HepG2 (cell line): ENCODE data around the gene RIMBP2. TPM values are rescaled to one million over a fixed set of nuclear protein-coding genes. Genes with fewer than 3 reads are reported as not detected.

ENCODE experiments used
- ATAC-seq: fragments of 200-7000 bp; cut with Tn5 transposase; 3 replicates; pipeline ENCODE4 v1.9.1; 2020; ENCODE audit warnings: mild to moderate bottlenecking, moderate library complexity
- BruUV-seq: library from RNA; stranded (reverse); fragments of 400-500 nt; replicated peaks from 2 replicates; lab custom pipeline; 2021; lab: Mats Ljungman, UMichigan
- CTCF ChIA-PET: fragments of 300-600 bp; formaldehyde crosslinking; extraction: SDS; loops from one replicate; lab custom pipeline; 2021; ENCODE audit warnings: low total read pairs, inconsistent platforms, low intra/inter-chr PET ratio; lab: Yijun Ruan, JAX
- POLR2A ChIA-PET: fragments of 350-600 bp; sonication (Branson Sonifier 250); formaldehyde crosslinking; loops from one replicate; lab custom pipeline; 2020; ENCODE audit warnings: antibody characterized with exemption, inconsistent platforms; lab: Yijun Ruan, JAX
- DNase-seq: peaks from one replicate; pipeline ENCODE4 v3.0.0-alpha.2; 2015; ENCODE audit warnings: low spot score
- FAIRE-seq: peaks from 3 replicates; lab custom pipeline; 2011; peaks lifted over from hg19 to GRCh38; lab: Jason Lieb, UNC
- H2AFZ ChIP-seq: one replicate; pipeline ENCODE4 v1.6.1; 2011; ENCODE audit warnings: low read length, inconsistent platforms
- H3K27ac ChIP-seq: fragments of 300-600 bp; 3 replicates; pipeline ENCODE4 v1.8.0; 2011; ENCODE audit warnings: mixed run types, mild to moderate bottlenecking, mixed read lengths, low read length, inconsistent platforms; ENCODE audit not compliant: insufficient read depth; ENCODE audit errors: extremely low read length
- H3K27me3 ChIP-seq, 2 experiments: fragments of 200-600 bp in 1 of 2; 2 replicates in 1 of 2; 3 replicates in 1 of 2; pipeline versions ENCODE4 v1.6.0 to v1.8.0; 2011; ENCODE audit warnings: low read length in 2 of 2, mild to moderate bottlenecking in 2 of 2, moderate library complexity in 2 of 2, inconsistent platforms in 1 of 2; ENCODE audit not compliant: insufficient read depth in 2 of 2, control insufficient read depth in 1 of 2
- H3K36me3 ChIP-seq, 2 experiments: fragments of 200-600 bp in 1 of 2; replicated peaks in 1 of 2; 2 replicates in 1 of 2; 3 replicates in 1 of 2; pipeline versions ENCODE4 v1.5.1 to v1.8.0; 2011; ENCODE audit warnings: low read length in 2 of 2, inconsistent platforms in 1 of 2; ENCODE audit not compliant: insufficient read depth in 2 of 2, control insufficient read depth in 1 of 2
- H3K4me1 ChIP-seq: 2 replicates; pipeline ENCODE4 v1.5.1; 2012; ENCODE audit warnings: low read length, inconsistent platforms; ENCODE audit not compliant: insufficient read depth
- H3K4me2 ChIP-seq: 2 replicates; pipeline ENCODE4 v1.6.0; 2011; ENCODE audit warnings: low read depth, low read length, inconsistent platforms
- H3K4me3 ChIP-seq, 3 experiments: fragments of 200-600 bp in 1 of 3; sonication (generic), shearing (Covaris generic) in 1 of 3; replicated peaks in 1 of 3; 2 replicates each; pipeline ENCODE4 v1.5.1; 2011 to 2016; ENCODE audit warnings: low read length in 3 of 3, inconsistent platforms in 2 of 3, low read depth in 2 of 3, mild to moderate bottlenecking in 2 of 3, control low read depth in 1 of 3, mixed read lengths in 1 of 3; ENCODE audit not compliant: insufficient read depth in 1 of 3
- H3K79me2 ChIP-seq: one replicate; pipeline ENCODE4 v1.6.1; 2011; ENCODE audit warnings: low read length, inconsistent platforms; ENCODE audit not compliant: insufficient read depth
- H3K9ac ChIP-seq: 2 replicates; pipeline ENCODE4 v1.6.0; 2011; ENCODE audit warnings: mild to moderate bottlenecking, low read depth, low read length, inconsistent platforms; ENCODE audit not compliant: insufficient read depth
- H3K9me3 ChIP-seq: 2 replicates; pipeline ENCODE4 v1.5.1; 2012; ENCODE audit warnings: mild to moderate bottlenecking, low read length
- H4K20me1 ChIP-seq: 2 replicates; pipeline ENCODE4 v1.6.0; 2011; ENCODE audit warnings: inconsistent platforms, mild to moderate bottlenecking, low read length, moderate library complexity; ENCODE audit not compliant: insufficient read depth
- CHD2 ChIP-seq: IDR thresholded peaks from 2 replicates; pipeline ENCODE4 v1.6.1; 2011; ENCODE audit warnings: low read depth, low read length, improper control_type of control experiment
- ESRRA ChIP-seq: sonication (generic); formaldehyde crosslinking; IDR thresholded peaks from 2 replicates; pipeline ENCODE4 v1.5.1; 2020; ENCODE audit warnings: mild to moderate bottlenecking, low read depth, missing genetic modification reagents
- ETV5 ChIP-seq: IDR thresholded peaks from 2 replicates; pipeline ENCODE4 v1.6.1; 2018; ENCODE audit warnings: missing biosample characterization, missing genetic modification reagents, inconsistent platforms, borderline replicate concordance
- JDP2 ChIP-seq: sonication (generic); formaldehyde crosslinking; IDR thresholded peaks from 2 replicates; pipeline ENCODE4 v1.8.1; 2022; ENCODE audit warnings: missing genetic modification reagents, borderline replicate concordance
- MAZ ChIP-seq, 2 experiments: sonication (generic) in 1 of 2; formaldehyde crosslinking in 1 of 2; IDR thresholded peaks; 2 replicates each; pipeline versions ENCODE4 v1.5.0 to v1.6.1; 2012 to 2020; ENCODE audit warnings: low read depth in 2 of 2, mild to moderate bottlenecking in 2 of 2, borderline replicate concordance in 1 of 2, improper control_type of control experiment in 1 of 2, low read length in 1 of 2, missing genetic modification reagents in 1 of 2, moderate library complexity in 1 of 2
- MED8 ChIP-seq: sonication (generic); formaldehyde crosslinking; IDR thresholded peaks from 2 replicates; pipeline ENCODE4 v1.8.1; 2023; ENCODE audit warnings: mild to moderate bottlenecking, missing genetic modification reagents; ENCODE audit not compliant: insufficient replicate concordance
- SP4 ChIP-seq: sonication (generic); formaldehyde crosslinking; IDR thresholded peaks from 2 replicates; pipeline ENCODE4 v1.8.1; 2023; ENCODE audit warnings: mild to moderate bottlenecking, missing genetic modification reagents
- SRSF9 ChIP-seq: fragments of 200-400 bp; formaldehyde crosslinking; IDR thresholded peaks from 2 replicates; pipeline ENCODE4 v1.6.1; 2018; ENCODE audit warnings: borderline replicate concordance, mild to moderate bottlenecking, low read depth, low read length; ENCODE audit not compliant: insufficient read depth, poor library complexity, severe bottlenecking
- ZNF367 ChIP-seq: sonication (generic); formaldehyde crosslinking; IDR thresholded peaks from 2 replicates; pipeline ENCODE4 v1.4.0; 2020; ENCODE audit warnings: missing genetic modification reagents, borderline replicate concordance
- ZNF446 ChIP-seq: sonication (generic); formaldehyde crosslinking; IDR thresholded peaks from 2 replicates; pipeline ENCODE4 v1.5.0; 2020; ENCODE audit warnings: mild to moderate bottlenecking, missing genetic modification reagents
- ZNF572 ChIP-seq: sonication (generic); formaldehyde crosslinking; IDR thresholded peaks from 2 replicates; pipeline ENCODE4 v1.5.1; 2020; ENCODE audit warnings: mild to moderate bottlenecking, missing genetic modification reagents
- ZNF660 ChIP-seq: sonication (generic); formaldehyde crosslinking; IDR thresholded peaks from 2 replicates; pipeline ENCODE4 v1.5.1; 2020; ENCODE audit warnings: mild to moderate bottlenecking, low read depth, missing genetic modification reagents, borderline replicate concordance
- WGBS: methylation state at CpG from one replicate; pipeline ENCODE4 v1.1.6; 2017; ENCODE audit warnings: low lambda C conversion rate; 5-methylcytosine and 5-hydroxymethylcytosine counted together
- in situ Hi-C: cut with HindIII; loops from 2 replicates; pipeline ENCODE4 v1.10.0; 2017; ENCODE audit warnings: low pct_unique_long_range_greater_than_20kb; ENCODE audit not compliant: extremely low pct_ligation_motif_present
- intact Hi-C: fragments of 100-400 bp; cut with micrococcal nuclease; formaldehyde crosslinking; loops from one replicate; pipeline ENCODE4 v1.10.0; 2022; ENCODE audit not compliant: unreplicated experiment
- polyA plus RNA-seq, 8 experiments: library from polyadenylated mRNA; depleted of rRNA in 3 of 8; stranded (reverse) in 7 of 8; unstranded in 1 of 8; fragments of >200 nt; fragmentation: Illumina TruSeq in 4 of 8; extraction: Trizol in 4 of 8; gene quantifications; 2 replicates each; pipeline versions ENCODE4 v1.2.1 to v1.2.3, GENCODE V29; 2011 to 2016; ENCODE audit warnings: low read depth in 4 of 8, missing spikeins in 1 of 8, mixed read lengths in 1 of 8; ENCODE audit not compliant: insufficient read depth in 1 of 8
- total RNA-seq, 5 experiments: library from RNA; depleted of rRNA; stranded (reverse); fragments of >200 nt; fragmentation: Illumina TruSeq; extraction: Trizol; gene quantifications; 2 replicates each; pipeline ENCODE4 v1.2.3, GENCODE V29; 2016; ENCODE audit warnings: low read depth in 1 of 5
- TF ChIP-seq, protein P1 (sequence below): sonication (generic); formaldehyde crosslinking; IDR thresholded peaks from 2 replicates; pipeline ENCODE4 v1.8.0; 2023; ENCODE audit warnings: mild to moderate bottlenecking, missing genetic modification reagents
- TF ChIP-seq, protein P2 (sequence below): sonication (generic); formaldehyde crosslinking; IDR thresholded peaks from 2 replicates; pipeline ENCODE4 v1.4.0; 2020; ENCODE audit warnings: missing genetic modification reagents
- TF ChIP-seq, protein P3 (sequence below): sonication (generic); formaldehyde crosslinking; IDR thresholded peaks from 2 replicates; pipeline ENCODE4 v1.9.0; 2021; ENCODE audit warnings: mild to moderate bottlenecking, missing genetic modification reagents

Gene RIMBP2
- total and polyA plus RNA-seq, 2 of the 13 experiments (the other 11 are each of a cell fraction or from before 2014, with no cell fraction given), result 0.03 TPM; not detected in 1

GRCh38 chr12:130644566-130644965 lies 71.5 kb downstream of the RIMBP2 start:
- no peak overlapping the region for H3K27ac ChIP-seq
- BruUV-seq, result no TSS peak
- H3K9me3 ChIP-seq, result no peaks in the 10 kb centered on the region
- in situ Hi-C loops (no loop called here), intact Hi-C loops (no loop called here)
- H3K9ac ChIP-seq, result no peak overlapping the region
- H3K4me1 ChIP-seq, result no peaks in the 10 kb centered on the region
- ATAC-seq (no peak), FAIRE-seq (no peak), DNase-seq (no peak)
- WGBS, result 39% methylated on average over 7 of the region's 13 CpGs
- H2AFZ ChIP-seq, result no peak overlapping the region
- H3K36me3 ChIP-seq, result no peaks in the 10 kb centered on the region
- CTCF ChIA-PET, result no interaction called here
- H3K79me2 ChIP-seq, result no peaks in the 10 kb centered on the region
- POLR2A ChIA-PET, result no interaction called here
- 0 out of 2 replicates have a peak, but pooled peaks cover 4% of the 10 kb centered on the region for H4K20me1 ChIP-seq
- H3K4me2 ChIP-seq, result no peak overlapping the region
- peaks cover 4 to 68% of the 10 kb centered on the region in 2 experiments; a peak in 4 of 5 replicates for H3K27me3 ChIP-seq
- no peak overlapping the region for H3K4me3 ChIP-seq
- TF ChIP-seq CHD2, result no peak
- TF ChIP-seq, protein P1, sequence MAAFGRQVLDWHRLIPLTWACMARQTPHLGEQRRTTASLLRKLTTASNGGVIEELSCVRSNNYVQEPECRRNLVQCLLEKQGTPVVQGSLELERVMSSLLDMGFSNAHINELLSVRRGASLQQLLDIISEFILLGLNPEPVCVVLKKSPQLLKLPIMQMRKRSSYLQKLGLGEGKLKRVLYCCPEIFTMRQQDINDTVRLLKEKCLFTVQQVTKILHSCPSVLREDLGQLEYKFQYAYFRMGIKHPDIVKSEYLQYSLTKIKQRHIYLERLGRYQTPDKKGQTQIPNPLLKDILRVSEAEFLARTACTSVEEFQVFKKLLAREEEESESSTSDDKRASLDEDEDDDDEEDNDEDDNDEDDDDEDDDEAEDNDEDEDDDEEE (CRISPR knock-in tag), result no peak
- no peak for TF ChIP-seq ZNF367
- TF ChIP-seq JDP2, result no peak
- TF ChIP-seq ZNF660 (CRISPR knock-in tag), result no peak
- TF ChIP-seq, protein P2, sequence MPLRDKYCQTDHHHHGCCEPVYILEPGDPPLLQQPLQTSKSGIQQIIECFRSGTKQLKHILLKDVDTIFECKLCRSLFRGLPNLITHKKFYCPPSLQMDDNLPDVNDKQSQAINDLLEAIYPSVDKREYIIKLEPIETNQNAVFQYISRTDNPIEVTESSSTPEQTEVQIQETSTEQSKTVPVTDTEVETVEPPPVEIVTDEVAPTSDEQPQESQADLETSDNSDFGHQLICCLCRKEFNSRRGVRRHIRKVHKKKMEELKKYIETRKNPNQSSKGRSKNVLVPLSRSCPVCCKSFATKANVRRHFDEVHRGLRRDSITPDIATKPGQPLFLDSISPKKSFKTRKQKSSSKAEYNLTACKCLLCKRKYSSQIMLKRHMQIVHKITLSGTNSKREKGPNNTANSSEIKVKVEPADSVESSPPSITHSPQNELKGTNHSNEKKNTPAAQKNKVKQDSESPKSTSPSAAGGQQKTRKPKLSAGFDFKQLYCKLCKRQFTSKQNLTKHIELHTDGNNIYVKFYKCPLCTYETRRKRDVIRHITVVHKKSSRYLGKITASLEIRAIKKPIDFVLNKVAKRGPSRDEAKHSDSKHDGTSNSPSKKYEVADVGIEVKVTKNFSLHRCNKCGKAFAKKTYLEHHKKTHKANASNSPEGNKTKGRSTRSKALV (CRISPR knock-in tag), result no peak
- no peak for TF ChIP-seq ETV5 (CRISPR knock-in tag)
- TF ChIP-seq MED8, result no peak
- no peak for TF ChIP-seq ZNF446 (CRISPR knock-in tag)
- TF ChIP-seq SP4 (CRISPR knock-in tag), result no peak
- TF ChIP-seq ZNF572 (CRISPR knock-in tag), result no peak
- TF ChIP-seq, protein P3, sequence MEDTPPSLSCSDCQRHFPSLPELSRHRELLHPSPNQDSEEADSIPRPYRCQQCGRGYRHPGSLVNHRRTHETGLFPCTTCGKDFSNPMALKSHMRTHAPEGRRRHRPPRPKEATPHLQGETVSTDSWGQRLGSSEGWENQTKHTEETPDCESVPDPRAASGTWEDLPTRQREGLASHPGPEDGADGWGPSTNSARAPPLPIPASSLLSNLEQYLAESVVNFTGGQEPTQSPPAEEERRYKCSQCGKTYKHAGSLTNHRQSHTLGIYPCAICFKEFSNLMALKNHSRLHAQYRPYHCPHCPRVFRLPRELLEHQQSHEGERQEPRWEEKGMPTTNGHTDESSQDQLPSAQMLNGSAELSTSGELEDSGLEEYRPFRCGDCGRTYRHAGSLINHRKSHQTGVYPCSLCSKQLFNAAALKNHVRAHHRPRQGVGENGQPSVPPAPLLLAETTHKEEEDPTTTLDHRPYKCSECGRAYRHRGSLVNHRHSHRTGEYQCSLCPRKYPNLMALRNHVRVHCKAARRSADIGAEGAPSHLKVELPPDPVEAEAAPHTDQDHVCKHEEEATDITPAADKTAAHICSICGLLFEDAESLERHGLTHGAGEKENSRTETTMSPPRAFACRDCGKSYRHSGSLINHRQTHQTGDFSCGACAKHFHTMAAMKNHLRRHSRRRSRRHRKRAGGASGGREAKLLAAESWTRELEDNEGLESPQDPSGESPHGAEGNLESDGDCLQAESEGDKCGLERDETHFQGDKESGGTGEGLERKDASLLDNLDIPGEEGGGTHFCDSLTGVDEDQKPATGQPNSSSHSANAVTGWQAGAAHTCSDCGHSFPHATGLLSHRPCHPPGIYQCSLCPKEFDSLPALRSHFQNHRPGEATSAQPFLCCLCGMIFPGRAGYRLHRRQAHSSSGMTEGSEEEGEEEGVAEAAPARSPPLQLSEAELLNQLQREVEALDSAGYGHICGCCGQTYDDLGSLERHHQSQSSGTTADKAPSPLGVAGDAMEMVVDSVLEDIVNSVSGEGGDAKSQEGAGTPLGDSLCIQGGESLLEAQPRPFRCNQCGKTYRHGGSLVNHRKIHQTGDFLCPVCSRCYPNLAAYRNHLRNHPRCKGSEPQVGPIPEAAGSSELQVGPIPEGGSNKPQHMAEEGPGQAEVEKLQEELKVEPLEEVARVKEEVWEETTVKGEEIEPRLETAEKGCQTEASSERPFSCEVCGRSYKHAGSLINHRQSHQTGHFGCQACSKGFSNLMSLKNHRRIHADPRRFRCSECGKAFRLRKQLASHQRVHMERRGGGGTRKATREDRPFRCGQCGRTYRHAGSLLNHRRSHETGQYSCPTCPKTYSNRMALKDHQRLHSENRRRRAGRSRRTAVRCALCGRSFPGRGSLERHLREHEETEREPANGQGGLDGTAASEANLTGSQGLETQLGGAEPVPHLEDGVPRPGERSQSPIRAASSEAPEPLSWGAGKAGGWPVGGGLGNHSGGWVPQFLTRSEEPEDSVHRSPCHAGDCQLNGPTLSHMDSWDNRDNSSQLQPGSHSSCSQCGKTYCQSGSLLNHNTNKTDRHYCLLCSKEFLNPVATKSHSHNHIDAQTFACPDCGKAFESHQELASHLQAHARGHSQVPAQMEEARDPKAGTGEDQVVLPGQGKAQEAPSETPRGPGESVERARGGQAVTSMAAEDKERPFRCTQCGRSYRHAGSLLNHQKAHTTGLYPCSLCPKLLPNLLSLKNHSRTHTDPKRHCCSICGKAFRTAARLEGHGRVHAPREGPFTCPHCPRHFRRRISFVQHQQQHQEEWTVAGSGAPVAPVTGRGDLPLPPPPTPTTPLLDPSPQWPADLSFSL, result no peak
- TF ChIP-seq SRSF9, result no peak
- no peak for TF ChIP-seq ESRRA
- TF ChIP-seq MAZ (IDR thresholded peaks at IDR 0.05; ENCODE audit: borderline replicate concordance, low read depth, low read length), result no peak
- no peak for TF ChIP-seq MAZ (CRISPR knock-in tag; IDR thresholded peaks at IDR 0.05; ENCODE audit: low read depth)
